ENCODE results near the gene NKAIN4.
"Not testable (repeated sequence)": the region's sequence is repeated elsewhere in the genome, so short reads cannot be mapped to it uniquely, and the experiment has no call there.

The NKAIN4 gene

GRCh38 chr20:63251350-63251749, 2.9 kb downstream of the NKAIN4 start:
- TF ChIP-seq, protein P1, sequence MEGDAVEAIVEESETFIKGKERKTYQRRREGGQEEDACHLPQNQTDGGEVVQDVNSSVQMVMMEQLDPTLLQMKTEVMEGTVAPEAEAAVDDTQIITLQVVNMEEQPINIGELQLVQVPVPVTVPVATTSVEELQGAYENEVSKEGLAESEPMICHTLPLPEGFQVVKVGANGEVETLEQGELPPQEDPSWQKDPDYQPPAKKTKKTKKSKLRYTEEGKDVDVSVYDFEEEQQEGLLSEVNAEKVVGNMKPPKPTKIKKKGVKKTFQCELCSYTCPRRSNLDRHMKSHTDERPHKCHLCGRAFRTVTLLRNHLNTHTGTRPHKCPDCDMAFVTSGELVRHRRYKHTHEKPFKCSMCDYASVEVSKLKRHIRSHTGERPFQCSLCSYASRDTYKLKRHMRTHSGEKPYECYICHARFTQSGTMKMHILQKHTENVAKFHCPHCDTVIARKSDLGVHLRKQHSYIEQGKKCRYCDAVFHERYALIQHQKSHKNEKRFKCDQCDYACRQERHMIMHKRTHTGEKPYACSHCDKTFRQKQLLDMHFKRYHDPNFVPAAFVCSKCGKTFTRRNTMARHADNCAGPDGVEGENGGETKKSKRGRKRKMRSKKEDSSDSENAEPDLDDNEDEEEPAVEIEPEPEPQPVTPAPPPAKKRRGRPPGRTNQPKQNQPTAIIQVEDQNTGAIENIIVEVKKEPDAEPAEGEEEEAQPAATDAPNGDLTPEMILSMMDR (IDR thresholded peaks at IDR 0.05; ENCODE audit: unreplicated experiment in 3 of 3) = peak in 2 of 3 experiments; percentile 22 to 51
- Mint-ChIP-seq H3K27ac (peak overlapping the region; percentile 45 to 87 (median 73)), H3K4me3 (peak overlapping the region; percentile 59 to 82 (median 75)), H3K27me3 (ENCODE audit: low read depth) (peaks cover 26% of the 10 kb centered on the region), H3K4me1 (peaks cover 51% of the 10 kb centered on the region)
- H3K9me3 Mint-ChIP-seq; H3K36me3 Mint-ChIP-seq (ENCODE audit: low read depth): not testable (repeated sequence)

DNA sequence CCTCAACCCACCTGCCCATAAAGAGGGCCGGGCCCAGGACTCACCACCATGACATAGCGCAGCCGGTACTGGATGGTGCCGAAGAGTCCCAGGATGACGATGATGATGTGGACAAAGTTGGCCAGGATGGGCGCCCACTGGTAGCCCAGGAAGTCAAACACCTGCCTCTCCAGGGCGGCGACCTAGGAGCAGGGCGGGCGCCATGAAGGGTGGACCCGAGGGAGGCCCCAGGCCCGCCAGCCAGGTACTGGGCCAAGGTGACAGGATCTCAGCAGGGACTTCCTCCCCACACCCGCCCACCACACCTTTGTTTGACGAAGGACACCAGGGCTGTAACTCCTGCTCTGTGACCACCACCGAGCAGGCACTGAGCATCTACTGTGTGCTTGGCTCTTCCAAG, 4.4 kb downstream of the NKAIN4 start:
- H3K36me3 Mint-ChIP-seq (ENCODE audit: low read depth) = no peaks in the 10 kb centered on the region
- H3K27ac Mint-ChIP-seq = peak overlapping the region in 1 of 3 experiments; percentile 70
- H3K9me3 Mint-ChIP-seq = no peaks in the 10 kb centered on the region
- H3K4me1 Mint-ChIP-seq = peaks cover 37% of the 10 kb centered on the region
- peaks cover 23% of the 10 kb centered on the region for H3K27me3 Mint-ChIP-seq (ENCODE audit: low read depth)
- H3K4me3 Mint-ChIP-seq = no peak overlapping the region
- TF ChIP-seq, protein P1 (IDR thresholded peaks at IDR 0.05; ENCODE audit: unreplicated experiment in 3 of 3) = no peak

- H3K27me3 Mint-ChIP-seq (ENCODE audit: low read depth) = peaks cover 23% of the 10 kb centered on the region
- no peaks in the 10 kb centered on the region for H3K9me3 Mint-ChIP-seq
- peaks cover 35% of the 10 kb centered on the region for H3K4me1 Mint-ChIP-seq
These were observed 5.2 kb downstream of the NKAIN4 start for GRCh38 chr20:63248835-63249591.

DNA sequence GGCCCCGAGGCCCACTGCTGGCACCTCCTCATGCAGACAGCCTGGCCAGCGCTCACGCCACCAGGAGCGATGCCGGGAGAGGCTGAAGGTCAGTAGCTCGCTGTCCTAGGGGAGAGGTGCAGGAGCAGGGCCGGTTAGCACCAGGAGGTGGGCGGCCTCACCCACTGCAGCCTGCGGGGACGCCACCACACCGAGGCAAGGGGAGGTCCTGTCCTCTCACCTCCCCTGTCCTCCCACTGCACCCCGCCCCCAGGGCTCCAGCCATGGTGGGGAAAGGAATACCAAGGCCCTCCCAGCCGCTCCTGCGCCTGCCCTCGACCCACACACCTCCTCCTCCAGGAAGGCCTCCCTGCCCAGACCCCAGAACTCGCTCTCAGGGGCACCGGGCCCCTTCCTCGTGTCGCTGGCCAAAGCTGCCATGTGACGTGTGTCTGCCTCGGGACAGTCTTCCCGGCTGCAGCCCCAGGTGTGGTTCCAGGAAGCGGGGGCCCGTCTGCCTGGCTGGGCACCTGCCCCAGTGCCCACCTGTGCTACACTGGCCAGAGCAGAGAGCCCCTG, 6.5 kb downstream of the NKAIN4 start:
- peaks cover 30% of the 10 kb centered on the region for H3K4me1 Mint-ChIP-seq
- no peaks in the 10 kb centered on the region for H3K9me3 Mint-ChIP-seq
- no peak overlapping the region for H3K27ac Mint-ChIP-seq
- TF ChIP-seq, protein P1 (IDR thresholded peaks at IDR 0.05; ENCODE audit: unreplicated experiment in 3 of 3) = no peak
- peaks cover 20% of the 10 kb centered on the region for H3K27me3 Mint-ChIP-seq (ENCODE audit: low read depth)
- H3K36me3 Mint-ChIP-seq (ENCODE audit: low read depth) = no peaks in the 10 kb centered on the region
- H3K4me3 Mint-ChIP-seq = no peak overlapping the region

More at GRCh38 chr20:63248835-63249591, 5.2 kb downstream of the NKAIN4 start:
- no peaks in the 10 kb centered on the region for H3K36me3 Mint-ChIP-seq (ENCODE audit: low read depth)
- H3K4me3 Mint-ChIP-seq = peak overlapping the region; percentile 48 to 56 (median 55)
- TF ChIP-seq, protein P1 (IDR thresholded peaks at IDR 0.05; ENCODE audit: unreplicated experiment in 3 of 3) = no peak
- peak overlapping the region; percentile 59 to 94 (median 70) for H3K27ac Mint-ChIP-seq

DNA sequence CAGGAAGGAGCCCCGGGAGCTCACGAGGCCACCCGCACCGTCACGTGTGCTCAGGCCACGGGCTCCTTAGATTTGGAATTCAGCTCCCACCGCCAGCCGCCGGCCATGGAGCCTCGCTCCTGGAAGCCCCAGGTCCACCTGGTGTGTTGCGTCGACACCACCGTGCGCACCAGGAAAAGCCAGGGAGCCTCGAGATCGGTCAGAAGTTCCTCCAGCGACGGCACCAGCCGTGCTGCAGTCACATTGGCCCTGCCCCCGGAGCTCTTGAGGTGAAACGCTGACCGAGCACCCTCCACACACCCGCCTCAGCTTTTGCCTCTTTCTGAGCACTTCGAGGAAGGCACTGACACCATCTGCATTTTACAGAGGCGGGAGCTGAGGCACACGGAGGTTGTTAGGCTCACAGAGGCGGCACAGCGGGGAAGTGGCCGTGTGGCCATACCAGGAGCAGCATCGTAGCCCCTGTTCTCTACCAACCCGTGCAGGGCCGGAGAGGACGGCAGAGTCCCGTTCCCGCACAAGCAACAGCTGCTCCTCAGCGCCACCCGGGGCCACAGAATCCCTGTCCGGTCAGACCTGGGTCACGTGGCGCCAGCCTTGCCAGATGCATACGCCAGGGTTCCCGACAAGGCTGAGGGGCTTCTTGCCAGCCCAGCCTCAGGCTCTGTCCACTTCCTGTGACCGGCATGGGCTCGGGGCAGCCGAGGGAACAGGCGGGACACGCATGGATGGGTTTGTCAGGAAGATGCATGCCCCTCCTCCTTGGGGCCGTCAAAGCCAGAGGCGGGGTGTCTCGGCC, 7.6 kb downstream of the NKAIN4 start:
- peaks cover 26% of the 10 kb centered on the region for H3K4me1 Mint-ChIP-seq
- TF ChIP-seq, protein P1 (IDR thresholded peaks at IDR 0.05; ENCODE audit: unreplicated experiment in 3 of 3) = no peak
- no peaks in the 10 kb centered on the region for H3K36me3 Mint-ChIP-seq (ENCODE audit: low read depth)
- peaks cover 15% of the 10 kb centered on the region for H3K27me3 Mint-ChIP-seq (ENCODE audit: low read depth)
- H3K9me3 Mint-ChIP-seq = no peaks in the 10 kb centered on the region
- no peak overlapping the region for H3K27ac Mint-ChIP-seq
- no peak overlapping the region for H3K4me3 Mint-ChIP-seq
